GM10266 (cell line): Measurements from ENCODE around the gene TOB1.

Source experiments
- DNase-seq: peaks from one replicate; pipeline ENCODE4 v3.0.0; 2012; ENCODE audit errors: extremely low spot score
- CTCF ChIP-seq: IDR thresholded peaks from 2 replicates; pipeline ENCODE4 v1.5.1; 2012; ENCODE audit warnings: mild to moderate bottlenecking, low read depth; ENCODE audit not compliant: control insufficient read depth, insufficient read depth; ENCODE audit errors: missing control alignments

TOB1 gene

GRCh38 chr17:50908860-50909764, 43.0 kb upstream of the TOB1 start:
- TF ChIP-seq CTCF = no peak
- no peak for DNase-seq

GRCh38 chr17:50908140-50908859, 42.1 kb upstream of the TOB1 start:
- no peak for DNase-seq
- TF ChIP-seq CTCF = no peak

GRCh38 chr17:50906443-50906842, 40.3 kb upstream of the TOB1 start:
- no peak for DNase-seq
- TF ChIP-seq CTCF = no peak

DNA sequence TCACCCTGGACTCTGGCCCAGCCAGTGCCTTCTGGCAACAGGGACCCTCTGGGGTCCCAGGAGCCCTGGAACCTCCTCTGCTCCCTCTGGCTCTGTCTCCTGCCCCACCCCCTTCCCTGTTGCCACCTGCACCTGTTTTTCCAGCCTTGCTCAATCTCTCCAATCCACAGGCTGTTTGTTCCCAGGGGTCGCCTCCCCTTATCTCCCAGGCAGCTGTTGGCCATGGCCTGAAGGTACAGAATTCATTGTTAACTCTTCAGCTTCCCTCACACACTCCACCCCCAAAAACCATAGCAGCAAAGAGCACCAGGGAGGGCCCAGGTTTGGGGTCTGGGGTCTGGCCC, 39.3 kb upstream of the TOB1 start:
- no peak for DNase-seq
- no peak for TF ChIP-seq CTCF

GRCh38 chr17:50904518-50905459, 38.6 kb upstream of the TOB1 start:
- no peak for TF ChIP-seq CTCF

GRCh38 chr17:50903604-50904517, 37.7 kb upstream of the TOB1 start:
- no peak for DNase-seq
- TF ChIP-seq CTCF = no peak

More at GRCh38 chr17:50904518-50905459, 38.6 kb upstream of the TOB1 start:
- DNase-seq = no peak
